Measurements from ENCODE around the gene PSAPL1.

PSAPL1 gene

DNA sequence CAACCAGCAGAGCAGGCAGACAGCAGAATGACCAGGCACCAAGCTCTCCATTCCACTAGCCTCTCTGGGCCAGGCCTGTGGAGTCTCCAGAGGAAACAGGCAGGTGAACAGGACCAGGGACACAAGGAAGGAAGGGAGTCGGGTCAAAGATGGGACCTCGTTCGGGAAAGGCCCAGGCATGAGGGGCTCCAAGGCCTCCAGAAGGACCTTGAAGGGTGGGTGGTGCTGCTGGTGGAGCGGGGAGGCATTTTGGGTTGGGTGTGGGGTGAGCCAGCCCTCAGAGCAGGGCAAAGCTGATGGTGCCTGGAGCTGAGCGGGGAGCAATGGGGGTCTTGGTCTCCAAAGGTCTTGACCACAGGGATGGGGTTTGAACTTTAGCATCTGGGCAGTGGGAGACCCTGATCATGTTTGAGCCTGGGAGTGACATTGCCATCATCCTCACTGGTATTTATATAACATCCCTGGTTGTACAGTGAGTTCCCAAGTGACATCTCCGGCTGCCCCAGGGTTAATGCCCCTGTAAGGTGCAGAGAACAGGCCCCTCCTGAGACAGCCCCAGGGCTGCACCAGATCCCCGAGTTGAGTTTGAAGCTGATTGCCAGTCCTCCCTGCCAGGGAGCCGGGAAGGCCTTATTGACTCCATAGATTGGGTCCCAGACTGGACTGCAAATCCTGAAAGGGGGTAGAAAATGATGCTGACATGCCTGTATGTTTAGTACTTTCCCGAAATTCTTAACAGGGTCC, 52.7 kb downstream of the PSAPL1 start:
- TF ChIP-seq, protein P1, sequence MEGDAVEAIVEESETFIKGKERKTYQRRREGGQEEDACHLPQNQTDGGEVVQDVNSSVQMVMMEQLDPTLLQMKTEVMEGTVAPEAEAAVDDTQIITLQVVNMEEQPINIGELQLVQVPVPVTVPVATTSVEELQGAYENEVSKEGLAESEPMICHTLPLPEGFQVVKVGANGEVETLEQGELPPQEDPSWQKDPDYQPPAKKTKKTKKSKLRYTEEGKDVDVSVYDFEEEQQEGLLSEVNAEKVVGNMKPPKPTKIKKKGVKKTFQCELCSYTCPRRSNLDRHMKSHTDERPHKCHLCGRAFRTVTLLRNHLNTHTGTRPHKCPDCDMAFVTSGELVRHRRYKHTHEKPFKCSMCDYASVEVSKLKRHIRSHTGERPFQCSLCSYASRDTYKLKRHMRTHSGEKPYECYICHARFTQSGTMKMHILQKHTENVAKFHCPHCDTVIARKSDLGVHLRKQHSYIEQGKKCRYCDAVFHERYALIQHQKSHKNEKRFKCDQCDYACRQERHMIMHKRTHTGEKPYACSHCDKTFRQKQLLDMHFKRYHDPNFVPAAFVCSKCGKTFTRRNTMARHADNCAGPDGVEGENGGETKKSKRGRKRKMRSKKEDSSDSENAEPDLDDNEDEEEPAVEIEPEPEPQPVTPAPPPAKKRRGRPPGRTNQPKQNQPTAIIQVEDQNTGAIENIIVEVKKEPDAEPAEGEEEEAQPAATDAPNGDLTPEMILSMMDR (IDR thresholded peaks at IDR 0.05): no peak
- Histone ChIP-seq H3K4me3 (no peak overlapping the region), H3K27ac (no peak overlapping the region)
- peak; percentile 33 for DNase-seq (ENCODE audit: low spot score)

DNA sequence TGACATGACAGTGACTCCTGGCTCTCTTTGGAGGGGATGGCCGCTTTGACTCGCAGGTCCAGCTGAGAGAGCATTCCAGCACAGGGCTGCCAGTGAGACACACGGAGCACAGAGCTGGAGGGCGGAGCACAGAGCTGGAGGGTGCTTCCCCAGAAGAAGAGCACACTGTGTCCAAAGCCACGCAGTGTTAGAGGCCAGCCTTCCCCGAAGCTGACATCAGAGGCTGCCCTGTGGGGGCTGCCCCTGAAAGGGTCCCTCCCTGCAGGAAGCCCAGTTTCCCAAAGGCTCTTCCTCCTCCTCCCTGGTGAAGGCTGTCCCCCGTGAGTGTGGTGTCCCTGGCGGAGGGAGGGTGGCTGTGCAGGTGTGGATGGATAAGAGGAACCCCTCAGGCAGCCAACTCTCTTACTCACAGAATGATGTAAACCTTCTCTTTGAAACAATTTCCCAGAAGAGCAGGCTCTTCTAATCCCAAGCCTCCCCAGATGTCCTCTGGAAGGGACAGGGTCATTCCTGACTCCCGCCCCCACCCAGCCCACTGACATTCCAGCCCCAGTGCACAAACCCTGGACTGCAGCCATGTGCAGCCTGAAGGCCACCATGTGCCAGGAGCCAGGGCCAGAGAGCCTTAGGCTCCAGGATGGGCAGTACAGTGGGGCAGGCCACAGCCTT, 53.4 kb downstream of the PSAPL1 start:
- TF ChIP-seq, protein P1 (IDR thresholded peaks at IDR 0.05): no peak
- no peak overlapping the region for H3K4me3 ChIP-seq
- DNase-seq (ENCODE audit: low spot score): no peak
- no peak overlapping the region for H3K27ac ChIP-seq
